Thymus (tissue), 11 donors: ENCODE results near the gene DNAJC15. TPM values are rescaled to one million over a fixed set of nuclear protein-coding genes. Genes with fewer than 3 reads are reported as not detected.

Experiments
- DNase-seq, 9 donors: peaks; one replicate each; pipeline ENCODE4 v3.0.0-alpha.2; 2013; ENCODE audit warnings: low spot score in 9 of 9, low read depth in 6 of 9, missing footprints in 1 of 9
- H3K27ac ChIP-seq, 2 donors: one replicate each; pipeline ENCODE4 v1.5.1; 2013; ENCODE audit warnings: control low read depth in 1 of 2, low read depth in 1 of 2, low read length in 1 of 2, mild to moderate bottlenecking in 1 of 2, moderate library complexity in 1 of 2
- H3K27me3 ChIP-seq, 2 donors: one replicate each; pipeline ENCODE4 v1.5.1; 2013; ENCODE audit warnings: low read length in 1 of 2; ENCODE audit not compliant: control insufficient read depth in 2 of 2, insufficient read depth in 1 of 2
- H3K36me3 ChIP-seq, 2 donors: one replicate each; pipeline ENCODE4 v1.5.1; 2013; ENCODE audit warnings: low read length in 1 of 2, mild to moderate bottlenecking in 1 of 2, moderate library complexity in 1 of 2; ENCODE audit not compliant: control insufficient read depth in 2 of 2, insufficient read depth in 2 of 2
- H3K4me1 ChIP-seq, 2 donors: one replicate each; pipeline ENCODE4 v1.5.1; 2013; ENCODE audit warnings: low read length in 2 of 2; ENCODE audit not compliant: control insufficient read depth in 2 of 2, insufficient read depth in 2 of 2
- H3K4me3 ChIP-seq, 2 donors: one replicate each; pipeline ENCODE4 v1.5.1; 2013; ENCODE audit warnings: low read length in 2 of 2, control low read depth in 1 of 2, mild to moderate bottlenecking in 1 of 2
- H3K9me3 ChIP-seq, 2 donors: one replicate each; pipeline ENCODE4 v1.5.1; 2013; ENCODE audit warnings: low read length in 1 of 2, mild to moderate bottlenecking in 1 of 2; ENCODE audit not compliant: control insufficient read depth in 2 of 2, insufficient read depth in 1 of 2
- WGBS: extraction: QIAGEN DNeasy Blood & Tissue Kit; methylation state at CpG from one replicate; pipeline ENCODE4 v1.1.7; 2013; 5-methylcytosine and 5-hydroxymethylcytosine counted together
- polyA plus RNA-seq: library from polyadenylated mRNA; stranded (reverse); fragments of 200-250 nt; gene quantifications from one replicate; pipeline ENCODE4 v1.2.3, GENCODE V29; 2013
- total RNA-seq: library from RNA; stranded (reverse); fragments of 120-200 nt; gene quantifications from one replicate; pipeline ENCODE4 v1.2.4, GENCODE V29; 2013
- donor health status: healthy.

DNAJC15 gene
- total and polyA plus RNA-seq, 2 donors, result 17.5 to 20.6 TPM

GRCh38 chr13:43014162-43014561 is 9.2 kb upstream of the DNAJC15 start:
- H3K27ac ChIP-seq, result no peak overlapping the region
- no peaks in the 10 kb centered on the region for H3K4me1 ChIP-seq
- no peaks in the 10 kb centered on the region for H3K36me3 ChIP-seq
- H3K27me3 ChIP-seq, result no peaks in the 10 kb centered on the region
- no peak for DNase-seq
- 96% methylated on average over 3 of the region's 3 CpGs for WGBS
- H3K4me3 ChIP-seq, result no peak overlapping the region
- H3K9me3 ChIP-seq, result no peaks in the 10 kb centered on the region

- 98% methylated on average over 5 of the region's 5 CpGs for WGBS
- no peak for DNase-seq
- H3K4me3 ChIP-seq, result no peak overlapping the region
- no peaks in the 10 kb centered on the region for H3K27me3 ChIP-seq
- no peaks in the 10 kb centered on the region for H3K9me3 ChIP-seq
- no peak overlapping the region for H3K27ac ChIP-seq
- no peaks in the 10 kb centered on the region for H3K4me1 ChIP-seq
- no peaks in the 10 kb centered on the region for H3K36me3 ChIP-seq
Measured at GRCh38 chr13:43016226-43016625, 7.2 kb upstream of the DNAJC15 start.

GRCh38 chr13:43019811-43020210 is 3.6 kb upstream of the DNAJC15 start:
- no peak for DNase-seq
- Histone ChIP-seq H3K4me3 (no peak overlapping the region), H3K4me1 (peaks cover 4 to 17% of the 10 kb centered on the region in 2 donors), H3K36me3 (peaks cover 0 to 2% of the 10 kb centered on the region in 2 donors), H3K9me3 (no peaks in the 10 kb centered on the region), H3K27me3 (no peaks in the 10 kb centered on the region), H3K27ac (no peak overlapping the region)
- 91% methylated on average over 2 of the region's 2 CpGs for WGBS

- Histone ChIP-seq H3K27ac (no peak overlapping the region), H3K4me3 (no peak overlapping the region), H3K36me3 (peaks cover 0 to 2% of the 10 kb centered on the region in 2 donors), H3K9me3 (no peaks in the 10 kb centered on the region), H3K4me1 (peaks cover 8 to 24% of the 10 kb centered on the region in 2 donors), H3K27me3 (no peaks in the 10 kb centered on the region)
- no peak for DNase-seq
- WGBS, result 97% methylated on average over 1 of the region's 1 CpG
Measured at GRCh38 chr13:43020794-43021193, 2.6 kb upstream of the DNAJC15 start.

- no peak for DNase-seq
- H3K36me3 ChIP-seq, result peaks cover 0 to 3% of the 10 kb centered on the region in 2 donors
- no peak overlapping the region for H3K4me3 ChIP-seq
- peaks cover 8 to 24% of the 10 kb centered on the region in 2 donors for H3K4me1 ChIP-seq
- H3K9me3 ChIP-seq, result no peaks in the 10 kb centered on the region
- H3K27me3 ChIP-seq, result no peaks in the 10 kb centered on the region
- WGBS, result 98% methylated on average over 11 of the region's 11 CpGs
- H3K27ac ChIP-seq, result no peak overlapping the region
Measured at GRCh38 chr13:43021926-43022670, 1.3 kb upstream of the DNAJC15 start.

DNA sequence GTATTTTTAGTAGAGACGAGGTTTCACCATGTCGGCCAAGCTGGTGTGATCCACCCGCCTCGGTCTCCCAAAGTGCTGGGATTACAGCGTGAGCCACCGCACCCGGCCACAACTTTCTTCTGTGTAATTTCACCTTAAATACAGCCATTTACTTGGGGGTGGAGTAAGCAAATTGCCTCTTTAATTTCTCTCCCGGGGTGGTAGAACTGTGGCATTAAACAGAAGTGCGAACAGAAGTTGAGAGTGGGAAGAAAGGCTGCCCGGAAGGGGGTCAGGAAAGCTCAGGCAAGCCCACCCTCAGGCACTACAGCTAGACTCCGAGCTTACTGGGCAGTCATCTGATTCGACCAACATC is 475 bp upstream of the DNAJC15 start:
- peaks cover 8 to 24% of the 10 kb centered on the region in 2 donors for H3K4me1 ChIP-seq
- peak in 1 of 9 donors; percentile 11 for DNase-seq
- H3K36me3 ChIP-seq, result peaks cover 0 to 6% of the 10 kb centered on the region in 2 donors
- H3K9me3 ChIP-seq, result no peaks in the 10 kb centered on the region
- 79% methylated on average over 12 of the region's 12 CpGs for WGBS
- H3K27ac ChIP-seq, result peak overlapping the region in 1 of 2 donors; percentile 88
- H3K4me3 ChIP-seq, result peak overlapping the region; percentile 77 to 90
- no peaks in the 10 kb centered on the region for H3K27me3 ChIP-seq

- Histone ChIP-seq H3K4me3 (no peak overlapping the region), H3K27ac (no peak overlapping the region), H3K27me3 (no peaks in the 10 kb centered on the region), H3K36me3 (peaks cover 0 to 9% of the 10 kb centered on the region in 2 donors), H3K9me3 (no peaks in the 10 kb centered on the region), H3K4me1 (peaks cover 8 to 24% of the 10 kb centered on the region in 2 donors)
- 95% methylated on average over 2 of the region's 2 CpGs for WGBS
- DNase-seq, result no peak
Measured at GRCh38 chr13:43026262-43026661, 2.9 kb downstream of the DNAJC15 start.

DNA sequence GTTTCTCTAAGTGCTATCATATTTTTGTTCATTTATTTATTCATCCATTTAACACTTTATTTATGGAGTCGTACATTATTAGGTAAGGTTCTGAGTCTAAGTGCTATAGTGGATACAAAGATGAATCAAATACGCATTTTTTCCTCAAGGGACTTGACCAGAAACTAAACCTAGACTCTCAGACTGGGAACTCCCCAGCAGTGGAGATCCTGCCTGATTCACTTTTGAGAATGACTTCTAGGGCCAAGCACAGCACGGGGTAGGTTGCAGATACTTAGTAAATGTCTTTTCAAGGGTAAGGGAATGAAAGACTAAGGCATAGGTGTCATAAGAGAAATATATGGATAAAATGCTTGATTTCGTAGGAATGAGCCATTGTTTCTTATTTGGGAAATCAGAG is 7.2 kb downstream of the DNAJC15 start:
- peaks cover 4 to 12% of the 10 kb centered on the region in 2 donors for H3K36me3 ChIP-seq
- no peaks in the 10 kb centered on the region for H3K27me3 ChIP-seq
- WGBS, result 96% methylated on average over 4 of the region's 4 CpGs
- H3K9me3 ChIP-seq, result no peaks in the 10 kb centered on the region
- no peak for DNase-seq
- no peak overlapping the region for H3K4me3 ChIP-seq
- H3K4me1 ChIP-seq, result peaks cover 0 to 2% of the 10 kb centered on the region in 2 donors
- H3K27ac ChIP-seq, result no peak overlapping the region

- Histone ChIP-seq H3K27me3 (no peaks in the 10 kb centered on the region), H3K36me3 (peaks cover 4 to 12% of the 10 kb centered on the region in 2 donors), H3K27ac (no peak overlapping the region), H3K4me1 (peaks cover 0 to 5% of the 10 kb centered on the region in 2 donors), H3K4me3 (no peak overlapping the region), H3K9me3 (no peaks in the 10 kb centered on the region)
- WGBS, result 96% methylated on average over 4 of the region's 4 CpGs
- DNase-seq, result no peak
Measured at GRCh38 chr13:43031881-43032280, 8.5 kb downstream of the DNAJC15 start.
